ENCODE results near the gene FXYD6. TPM values are rescaled to one million over a fixed set of nuclear protein-coding genes. Genes with fewer than 3 reads are reported as not detected.

The FXYD6 gene
- polyA plus RNA-seq, 2 of the 4 experiments (the other 2 are of a cell fraction), result 0.26 to 0.49 TPM

- TF ChIP-seq ELK1 (IDR thresholded peaks at IDR 0.05; ENCODE audit: low read depth, low read length) (no peak), TFCP2L1 (CRISPR knock-in tag; IDR thresholded peaks at IDR 0.05) (no peak), PBX3 (IDR thresholded peaks at IDR 0.05) (no peak)
These were observed 9.3 kb upstream of the FXYD6 start (continued) for GRCh38 chr11:117885777-117886176.

GRCh38 chr11:117884994-117885393 lies 8.5 kb upstream of the FXYD6 start:
- no peaks in the 10 kb centered on the region for H3K4me1 ChIP-seq
- TF ChIP-seq TFCP2L1 (CRISPR knock-in tag; IDR thresholded peaks at IDR 0.05), result no peak
- TF ChIP-seq HMGXB4 (CRISPR knock-in tag; IDR thresholded peaks at IDR 0.05; ENCODE audit: borderline replicate concordance), result no peak
- TF ChIP-seq RFX5 (IDR thresholded peaks at IDR 0.05), result no peak
- TF ChIP-seq SREBF2 (IDR thresholded peaks at IDR 0.05), result no peak
- no peak for TF ChIP-seq ELK1 (IDR thresholded peaks at IDR 0.05; ENCODE audit: low read depth, low read length)
- no peak for TF ChIP-seq NPAS2 (CRISPR knock-in tag; IDR thresholded peaks at IDR 0.05; ENCODE audit: borderline replicate concordance)
- ChIA-PET POLR2A (no interaction called here), CTCF (no interaction called here)
- no peak overlapping the region for H3K4me2 ChIP-seq
- H3K9me3 ChIP-seq, result no peaks in the 10 kb centered on the region
- DNase-seq (ENCODE audit: low read depth in 1 of 2, low spot score in 1 of 2), result no peak
- no peak for FAIRE-seq
- H3K27ac ChIP-seq, result no peak overlapping the region
- H3K4me3 ChIP-seq, result no peak overlapping the region
- ATAC-seq, result no peak
- 66% methylated on average over 7 of the region's 7 CpGs for WGBS (ENCODE audit: missing lambda C conversion rate)

GRCh38 chr11:117883063-117883462 lies 6.6 kb upstream of the FXYD6 start:
- Histone ChIP-seq H3K9me3 (no peaks in the 10 kb centered on the region), H3K27ac (no peak overlapping the region), H3K4me1 (no peaks in the 10 kb centered on the region), H3K4me3 (no peak overlapping the region), H3K4me2 (no peak overlapping the region)
- DNase-seq (ENCODE audit: low read depth in 1 of 2, low spot score in 1 of 2) (no peak), FAIRE-seq (no peak), ATAC-seq (no peak)
- WGBS (ENCODE audit: missing lambda C conversion rate), result 25% methylated on average over 3 of the region's 3 CpGs
- ChIA-PET POLR2A (interaction anchor here (0.6 kb wide), 1 partner anchor 165 kb away, joined by 3 read pairs; no protein-coding TSS in a partner anchor), CTCF (interaction anchor here (1.7 kb wide), 1 partner anchor 64 kb away, joined by 4 read pairs; no protein-coding TSS in a partner anchor)
- no peak for TF ChIP-seq MYC (IDR thresholded peaks at IDR 0.05; ENCODE audit: borderline replicate concordance, low read length)
- no peak for TF ChIP-seq USF2 (IDR thresholded peaks at IDR 0.05)
- TF ChIP-seq POLR2AphosphoS2 (conservative IDR thresholded peaks at IDR 0.05; ENCODE audit: low read length), result no peak
- no peak for TF ChIP-seq CBX8 (IDR thresholded peaks at IDR 0.05)
- TF ChIP-seq PHF8 (IDR thresholded peaks at IDR 0.05; ENCODE audit: borderline replicate concordance, low read depth), result no peak
- no peak for TF ChIP-seq ZSCAN20 (CRISPR knock-in tag; IDR thresholded peaks at IDR 0.05)
- no peak for TF ChIP-seq ZFP36 (IDR thresholded peaks at IDR 0.05; ENCODE audit: borderline replicate concordance, partially characterized antibody)
- TF ChIP-seq NR3C1 (IDR thresholded peaks at IDR 0.05), result no peak
- no peak for TF ChIP-seq POLR2A (IDR thresholded peaks at IDR 0.05; ENCODE audit: low read length)
- no peak for TF ChIP-seq EHMT2 (IDR thresholded peaks at IDR 0.05; ENCODE audit: low read depth)
- TF ChIP-seq BHLHE40 (IDR thresholded peaks at IDR 0.05; ENCODE audit: low read depth, low read length), result no peak
